NCI-H128 (cell line): ENCODE data around the gene TFDP2.
"Not testable (repeated sequence)": the region's sequence is repeated elsewhere in the genome, so short reads cannot be mapped to it uniquely, and the experiment has no call there.

Experiments used
- DNase-seq: peaks from one replicate; lab custom pipeline; 2025; ENCODE audit not compliant: unreplicated experiment; lab: John Stamatoyannopoulos, UW

TFDP2 gene

GRCh38 chr3:142129516-142130171 is 19.7 kb downstream of the TFDP2 start:
- DNase-seq: no peak

GRCh38 chr3:142127941-142128658 is 21.2 kb downstream of the TFDP2 start:
- DNase-seq: no peak

GRCh38 chr3:142124243-142124642 is 25.1 kb downstream of the TFDP2 start:
- DNase-seq: no peak

- DNase-seq: no peak
Measured at GRCh38 chr3:142120707-142121106, 28.6 kb downstream of the TFDP2 start.

DNA sequence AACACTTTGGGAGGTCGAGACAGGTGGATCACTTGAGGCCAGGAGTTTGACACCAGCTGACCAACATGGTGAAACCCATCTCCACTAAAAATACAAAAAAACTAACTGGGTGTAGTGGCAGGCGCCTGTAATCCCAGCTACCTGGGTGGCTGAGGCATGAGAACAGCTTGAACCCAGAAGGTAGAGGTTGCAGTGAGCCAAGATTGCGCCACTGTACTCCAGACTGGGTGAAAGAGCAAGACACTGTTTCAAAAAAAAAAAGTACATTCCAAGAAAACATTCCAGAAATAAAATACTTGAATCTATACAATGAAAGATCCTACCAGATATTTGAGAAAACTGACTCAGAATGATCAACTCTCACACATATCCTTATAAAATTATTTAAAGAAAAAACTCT is 30.4 kb downstream of the TFDP2 start:
- no peak for DNase-seq

DNA sequence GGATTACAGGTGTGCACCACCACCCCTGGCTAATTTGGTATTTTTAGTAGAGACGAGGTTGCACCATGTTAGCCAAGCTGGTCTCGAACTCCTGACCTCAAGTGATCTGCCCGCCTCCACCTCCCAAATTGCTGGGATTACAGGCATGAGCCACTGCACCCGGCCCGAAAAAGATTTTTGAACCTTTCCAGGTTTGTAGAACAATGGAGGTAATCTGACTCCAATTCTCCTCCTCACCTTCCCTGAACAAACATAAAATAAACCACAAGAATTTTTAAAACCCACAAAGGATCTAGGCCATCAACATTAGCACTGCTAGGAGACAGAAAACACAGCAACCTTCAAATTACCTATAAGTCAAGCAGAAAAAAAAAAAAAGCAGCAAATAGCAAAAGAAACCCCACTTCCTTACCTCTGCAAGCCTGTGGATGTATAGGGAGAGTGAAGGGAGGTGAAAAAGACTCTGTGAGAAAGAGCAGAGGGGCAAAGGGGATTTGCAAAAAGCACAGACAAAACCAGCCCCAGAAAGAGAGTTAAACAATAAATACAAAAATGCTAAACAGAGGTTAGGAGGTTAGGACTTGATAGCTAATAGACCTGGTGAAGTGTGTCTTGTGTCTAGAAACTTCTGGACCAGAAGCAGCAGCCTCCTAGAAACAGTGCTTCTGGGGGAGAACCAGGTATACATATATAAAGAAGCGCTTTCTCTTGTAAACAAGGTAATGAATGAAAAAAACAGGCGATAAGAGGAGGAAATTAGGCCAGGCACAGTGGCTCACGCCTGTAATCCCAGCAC is 32.1 kb downstream of the TFDP2 start:
- no peak for DNase-seq

DNA sequence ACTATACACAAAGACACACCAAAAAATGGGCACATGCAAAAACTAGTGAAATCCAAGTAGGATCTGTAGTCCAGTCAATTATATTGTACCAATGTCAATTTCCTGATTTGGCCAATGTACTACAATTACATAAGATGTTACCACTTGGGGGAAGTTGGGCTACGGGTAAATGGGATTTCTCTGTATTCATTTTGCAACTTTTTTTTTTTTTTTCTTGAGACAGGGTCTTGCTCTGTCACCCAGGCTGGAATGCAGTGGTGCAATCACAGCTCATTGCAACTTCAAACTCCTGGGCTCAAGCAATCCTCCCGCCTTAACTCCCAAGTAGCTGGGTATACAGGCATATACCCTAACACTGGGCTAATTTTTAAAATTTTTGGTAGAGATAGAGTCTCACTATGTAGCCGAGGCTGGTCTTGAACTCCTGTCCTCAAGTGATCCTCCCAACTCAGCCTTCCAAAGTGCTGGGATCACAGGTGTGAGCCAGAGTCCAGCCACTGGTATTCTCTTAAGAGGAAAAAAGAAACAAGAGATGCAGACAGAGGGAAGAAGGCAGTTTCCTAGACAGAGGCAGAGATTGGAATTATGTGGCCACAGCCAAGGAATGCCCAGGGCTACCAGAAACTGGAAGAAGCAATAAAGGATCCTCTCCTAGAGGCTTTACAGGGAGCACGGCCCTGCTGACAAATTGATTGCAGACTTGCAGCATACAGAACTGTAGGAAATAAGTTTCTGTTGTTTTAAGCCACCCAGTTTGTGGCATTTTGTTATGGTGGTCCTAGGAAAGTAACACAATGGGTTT is 33.3 kb downstream of the TFDP2 start:
- no peak for DNase-seq

GRCh38 chr3:142112601-142113000 is 36.7 kb downstream of the TFDP2 start:
- DNase-seq: no peak

DNA sequence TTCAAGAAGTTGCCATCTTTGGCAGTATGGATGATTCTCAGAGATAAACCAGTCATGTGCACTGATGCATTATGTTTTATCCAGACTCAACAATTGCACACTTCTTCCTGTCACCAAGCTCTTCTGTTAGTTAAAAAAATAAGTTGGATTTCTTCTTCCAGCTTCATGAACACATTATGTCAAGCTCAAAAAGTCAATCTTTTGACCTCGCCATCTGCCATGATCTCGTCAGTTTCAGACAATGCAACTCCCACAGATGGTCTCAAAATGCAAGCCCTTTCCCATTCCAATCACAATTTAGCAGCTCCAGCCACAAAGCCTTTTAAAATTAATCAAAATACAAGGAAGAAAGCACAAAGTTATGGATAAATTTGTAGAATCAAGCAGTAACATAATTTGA is 42.8 kb downstream of the TFDP2 start:
- DNase-seq: no peak

DNA sequence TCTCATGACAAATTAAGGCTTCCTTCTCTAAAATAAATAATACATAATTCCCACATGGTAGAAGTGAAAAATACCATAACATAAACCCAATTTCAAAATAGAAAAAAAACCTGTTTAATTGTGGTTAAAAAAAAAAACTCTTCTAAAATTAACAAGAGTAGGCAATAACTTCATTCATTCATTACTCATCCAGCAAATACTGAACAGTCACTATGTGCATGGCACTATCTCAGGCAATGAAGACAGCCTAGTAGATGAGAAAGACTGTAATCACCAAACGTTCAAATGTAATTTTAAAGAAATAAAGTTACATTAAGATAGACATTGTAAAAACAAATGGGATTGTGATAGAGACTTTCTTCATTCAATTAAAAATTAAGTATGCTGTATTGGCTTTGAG is 43.4 kb downstream of the TFDP2 start:
- no peak for DNase-seq

- no peak for DNase-seq
Measured at GRCh38 chr3:142104763-142105162, 44.6 kb downstream of the TFDP2 start.

GRCh38 chr3:142098964-142099363 is 50.4 kb downstream of the TFDP2 start:
- no peak for DNase-seq

- no peak for DNase-seq
Measured at GRCh38 chr3:142097099-142097843, 52.1 kb downstream of the TFDP2 start.

GRCh38 chr3:142095841-142096240 is 53.5 kb downstream of the TFDP2 start:
- no peak for DNase-seq

GRCh38 chr3:142088925-142089324 is 60.4 kb downstream of the TFDP2 start:
- DNase-seq: not testable (repeated sequence)

DNA sequence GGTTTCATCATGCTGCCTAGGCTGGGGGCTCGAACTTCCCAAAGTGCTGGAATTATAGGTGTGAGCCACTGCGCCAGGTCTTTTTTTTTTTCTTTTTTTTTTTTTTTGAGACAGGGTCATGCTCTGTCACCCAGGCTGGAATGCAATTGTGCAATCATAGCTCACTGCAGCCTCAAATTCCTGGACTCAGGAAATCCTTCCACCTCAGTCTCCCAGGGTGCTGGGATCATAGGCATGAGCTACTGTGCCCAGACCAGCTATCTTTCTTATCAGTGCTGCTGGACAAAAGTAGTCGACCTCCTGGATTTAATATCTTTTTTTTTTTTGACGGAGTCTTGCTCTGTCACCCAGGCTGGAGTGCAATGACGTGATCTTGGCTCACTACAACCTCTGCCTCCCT is 60.8 kb downstream of the TFDP2 start:
- no peak for DNase-seq

GRCh38 chr3:142087676-142088075 is 61.7 kb downstream of the TFDP2 start:
- DNase-seq: no peak

DNA sequence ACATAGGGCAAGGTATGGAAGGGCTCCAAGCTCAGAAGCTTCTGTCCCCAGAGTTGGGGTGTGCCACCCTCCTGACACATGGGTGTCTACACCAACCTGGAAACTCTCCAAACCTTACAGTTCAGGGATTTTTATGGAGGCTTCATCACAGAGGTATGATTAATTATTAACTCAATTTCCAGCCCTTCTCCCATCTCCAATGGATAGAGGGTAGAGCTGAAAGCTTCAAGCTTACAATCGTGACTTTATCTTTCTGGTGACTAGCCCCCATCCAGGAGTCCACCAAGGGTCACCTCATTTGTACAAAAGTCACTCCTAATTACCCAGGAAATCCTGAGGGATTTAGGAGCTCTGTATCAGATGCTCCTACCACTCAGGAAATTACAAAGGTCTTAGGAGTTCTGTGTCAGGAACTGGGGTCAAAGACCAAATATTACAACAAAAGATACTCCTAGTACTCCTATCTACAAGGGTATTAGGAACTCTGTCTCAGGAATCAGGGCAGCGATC is 62.7 kb downstream of the TFDP2 start:
- no peak for DNase-seq

DNA sequence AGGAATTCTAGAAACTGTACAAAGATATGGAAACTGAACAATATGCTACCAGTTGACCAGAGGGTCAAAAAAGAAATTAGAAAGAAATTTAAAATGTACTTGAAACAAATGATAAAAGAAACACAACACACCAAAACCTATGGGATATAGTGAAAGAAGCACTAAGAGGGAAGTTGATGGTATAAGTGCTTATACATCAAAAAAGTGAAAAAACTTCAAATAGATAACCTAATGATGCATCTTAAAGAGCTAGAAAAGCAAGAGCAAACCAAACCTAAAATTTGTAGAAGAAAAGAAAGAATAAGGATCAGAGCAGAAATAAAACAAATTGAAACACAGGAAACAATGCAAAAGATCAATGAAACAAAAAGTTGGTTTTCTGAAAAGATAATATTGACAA is 68.2 kb downstream of the TFDP2 start:
- DNase-seq: no peak

DNA sequence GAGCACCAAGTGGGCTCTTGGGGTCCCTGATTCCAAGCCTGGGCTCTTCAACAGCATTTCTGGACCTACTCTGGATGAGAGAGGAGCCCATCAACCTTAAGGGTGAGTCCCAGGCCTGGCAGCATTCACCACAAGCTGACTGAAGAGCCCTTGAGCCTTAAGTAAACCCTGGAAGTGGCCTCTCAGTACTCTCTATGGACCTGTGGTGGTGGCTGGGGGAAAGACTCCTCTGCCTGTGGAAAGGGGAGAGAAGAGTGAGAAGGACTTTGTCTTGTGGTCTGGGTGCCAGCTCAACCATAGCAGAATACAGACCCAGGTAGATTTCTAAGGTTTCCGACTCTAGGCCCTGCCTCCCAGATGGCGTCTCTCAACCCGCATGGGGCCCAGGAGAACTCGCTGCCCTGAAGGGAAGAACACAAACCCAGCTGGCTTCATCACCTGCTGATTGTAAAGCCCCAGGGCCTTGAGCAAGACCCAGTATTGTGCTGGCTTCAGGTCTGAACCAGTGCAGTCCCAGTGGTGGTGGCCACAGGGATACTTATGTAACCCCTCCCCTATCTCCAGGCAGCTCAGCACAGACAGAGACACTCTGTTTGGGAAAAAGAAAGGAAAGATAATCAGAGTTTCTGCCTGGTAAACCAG is 71.4 kb downstream of the TFDP2 start:
- no peak for DNase-seq
